Spinal cord (tissue), 10 donors: ENCODE results near the gene RABL3. TPM values are rescaled to one million over a fixed set of nuclear protein-coding genes. Genes with fewer than 3 reads are reported as not detected.

Source experiments
- DNase-seq, 6 donors: peaks; one replicate each; pipeline versions ENCODE4 v3.0.0 to v3.0.0-alpha.2; 2013 to 2015; ENCODE audit warnings: low spot score in 6 of 6, low read depth in 4 of 6
- H3K27ac ChIP-seq: one replicate; pipeline ENCODE4 v1.5.1; 2013; ENCODE audit warnings: low read depth, low read length, control low read depth
- H3K27me3 ChIP-seq: one replicate; pipeline ENCODE4 v1.6.1; 2013; ENCODE audit warnings: low read length; ENCODE audit not compliant: control insufficient read depth, insufficient read depth
- H3K36me3 ChIP-seq: one replicate; pipeline ENCODE4 v1.6.1; 2013; ENCODE audit warnings: low read length; ENCODE audit not compliant: control insufficient read depth, insufficient read depth
- H3K4me1 ChIP-seq: one replicate; pipeline ENCODE4 v1.6.1; 2013; ENCODE audit warnings: low read length; ENCODE audit not compliant: control insufficient read depth, insufficient read depth
- H3K4me3 ChIP-seq: one replicate; pipeline ENCODE4 v1.5.1; 2013; ENCODE audit warnings: low read depth, low read length, control low read depth
- H3K9me3 ChIP-seq: one replicate; pipeline ENCODE4 v1.6.1; 2013; ENCODE audit warnings: low read length; ENCODE audit not compliant: control insufficient read depth, insufficient read depth
- WGBS: methylation state at CpG from one replicate; pipeline ENCODE4 v1.1.5; 2013; ENCODE audit warnings: missing lambda C conversion rate; ENCODE audit not compliant: insufficient coverage; 5-methylcytosine and 5-hydroxymethylcytosine counted together
- polyA plus RNA-seq, 2 donors: library from polyadenylated mRNA; unstranded; fragments of 120-200 nt; gene quantifications; one replicate each; pipeline ENCODE4 v1.2.1, GENCODE V29; 2013; ENCODE audit not compliant: insufficient read length in 2 of 2
- total RNA-seq, 2 donors: library from RNA; depleted of rRNA in 1 of 2; stranded (reverse); fragments of 120-200 nt in 1 of 2; fragments of >200 nt in 1 of 2; gene quantifications; one replicate each; pipeline versions ENCODE4 v1.2.3 to v1.2.4, GENCODE V29; 2013 to 2014
- donor health status: healthy.

The RABL3 gene
- total and polyA plus RNA-seq, 4 donors = 18.7 to 25.5 (median 21.9) TPM

- no peak overlapping the region for H3K27ac ChIP-seq
- H3K36me3 ChIP-seq = no peaks in the 10 kb centered on the region
- DNase-seq = no peak
- no peaks in the 10 kb centered on the region for H3K4me1 ChIP-seq
- no CpG with 5 or more reads among the region's 1 CpG for WGBS
- H3K9me3 ChIP-seq = no peaks in the 10 kb centered on the region
- H3K4me3 ChIP-seq = no peak overlapping the region
- no peaks in the 10 kb centered on the region for H3K27me3 ChIP-seq
Measured at GRCh38 chr3:120693439-120694171, 48.7 kb downstream of the RABL3 start.

GRCh38 chr3:120689395-120689794 lies 52.9 kb downstream of the RABL3 start:
- Histone ChIP-seq H3K4me1 (no peaks in the 10 kb centered on the region), H3K36me3 (no peaks in the 10 kb centered on the region), H3K27ac (no peak overlapping the region), H3K4me3 (no peak overlapping the region), H3K27me3 (no peaks in the 10 kb centered on the region), H3K9me3 (no peaks in the 10 kb centered on the region)
- no peak for DNase-seq
- WGBS = no CpG with 5 or more reads among the region's 3 CpGs

- Histone ChIP-seq H3K36me3 (no peaks in the 10 kb centered on the region), H3K9me3 (no peaks in the 10 kb centered on the region), H3K4me1 (no peaks in the 10 kb centered on the region), H3K27ac (no peak overlapping the region), H3K27me3 (no peaks in the 10 kb centered on the region), H3K4me3 (no peak overlapping the region)
- no peak for DNase-seq
Measured at GRCh38 chr3:120688121-120688520, 54.2 kb downstream of the RABL3 start.

- Histone ChIP-seq H3K9me3 (no peaks in the 10 kb centered on the region), H3K4me3 (no peak overlapping the region), H3K4me1 (no peaks in the 10 kb centered on the region), H3K36me3 (no peaks in the 10 kb centered on the region), H3K27me3 (no peaks in the 10 kb centered on the region), H3K27ac (no peak overlapping the region)
- DNase-seq = no peak
- no CpG with 5 or more reads among the region's 1 CpG for WGBS
Measured at GRCh38 chr3:120685411-120685810, 56.9 kb downstream of the RABL3 start.

- Histone ChIP-seq H3K27me3 (no peaks in the 10 kb centered on the region), H3K27ac (no peak overlapping the region), H3K36me3 (no peaks in the 10 kb centered on the region), H3K9me3 (no peaks in the 10 kb centered on the region), H3K4me1 (no peaks in the 10 kb centered on the region), H3K4me3 (no peak overlapping the region)
- peak in 1 of 6 donors; percentile 54 for DNase-seq
- 64% methylated on average over 4 of the region's 4 CpGs for WGBS
Measured at GRCh38 chr3:120684896-120685295, 57.4 kb downstream of the RABL3 start.

- Histone ChIP-seq H3K4me1 (no peaks in the 10 kb centered on the region), H3K9me3 (no peaks in the 10 kb centered on the region), H3K27ac (no peak overlapping the region), H3K27me3 (no peaks in the 10 kb centered on the region), H3K36me3 (no peaks in the 10 kb centered on the region), H3K4me3 (no peak overlapping the region)
- WGBS = 58% methylated on average over 2 of the region's 3 CpGs
- no peak for DNase-seq
Measured at GRCh38 chr3:120683671-120684301, 58.5 kb downstream of the RABL3 start.

- 100% methylated on average over 1 of the region's 1 CpG for WGBS
- Histone ChIP-seq H3K36me3 (no peaks in the 10 kb centered on the region), H3K4me1 (no peaks in the 10 kb centered on the region), H3K9me3 (no peaks in the 10 kb centered on the region), H3K27me3 (no peaks in the 10 kb centered on the region), H3K27ac (no peak overlapping the region), H3K4me3 (no peak overlapping the region)
- peak in 1 of 6 donors; percentile 16 for DNase-seq
Measured at GRCh38 chr3:120683213-120683612, 59.1 kb downstream of the RABL3 start.

GRCh38 chr3:120682095-120682681 lies 60.1 kb downstream of the RABL3 start, which contains the start of gene HGD:
Gene HGD (minus strand): TSS chr3:120682239. CDS start chr3:120682111, 128 bp downstream.
- no peak within 1 kb of the TSS for H3K27ac ChIP-seq
- no peaks in the 10 kb centered on the region for H3K9me3 ChIP-seq
- no peaks in the 10 kb centered on the region for H3K4me1 ChIP-seq
- 97% methylated on average over 4 of the region's 5 CpGs for WGBS
- H3K4me3 ChIP-seq = no peak within 1 kb of the TSS
- H3K36me3 ChIP-seq = no peaks in the 10 kb centered on the region
- no peak for DNase-seq
- no peaks in the 10 kb centered on the region for H3K27me3 ChIP-seq

GRCh38 chr3:120681506-120682038 lies 60.7 kb downstream of the RABL3 start:
- Histone ChIP-seq H3K4me3 (no peak overlapping the region), H3K27me3 (no peaks in the 10 kb centered on the region), H3K9me3 (no peaks in the 10 kb centered on the region), H3K27ac (no peak overlapping the region), H3K4me1 (no peaks in the 10 kb centered on the region), H3K36me3 (no peaks in the 10 kb centered on the region)
- 80% methylated on average over 1 of the region's 4 CpGs for WGBS
- DNase-seq = no peak
